Ureter (tissue), 1 donor: ENCODE measurements around the gene DVL1. TPM values are rescaled to one million over a fixed set of nuclear protein-coding genes. Genes with fewer than 3 reads are reported as not detected.
"Not testable (repeated sequence)": the region's sequence is repeated elsewhere in the genome, so short reads cannot be mapped to it uniquely, and the experiment has no call there.

Experiments used
- DNase-seq: peaks from one replicate; pipeline ENCODE4 v3.0.0-alpha.2; 2020; ENCODE audit warnings: low spot score
- total RNA-seq: library from RNA; stranded (reverse); gene quantifications from one replicate; pipeline ENCODE4 v1.2.4, GENCODE V29; 2023
- donor health status: DM: yes; HTN: yes; CAD: no.

DVL1 gene
- total RNA-seq, 1 donor from 2014 or later = 52.8 TPM

DNA sequence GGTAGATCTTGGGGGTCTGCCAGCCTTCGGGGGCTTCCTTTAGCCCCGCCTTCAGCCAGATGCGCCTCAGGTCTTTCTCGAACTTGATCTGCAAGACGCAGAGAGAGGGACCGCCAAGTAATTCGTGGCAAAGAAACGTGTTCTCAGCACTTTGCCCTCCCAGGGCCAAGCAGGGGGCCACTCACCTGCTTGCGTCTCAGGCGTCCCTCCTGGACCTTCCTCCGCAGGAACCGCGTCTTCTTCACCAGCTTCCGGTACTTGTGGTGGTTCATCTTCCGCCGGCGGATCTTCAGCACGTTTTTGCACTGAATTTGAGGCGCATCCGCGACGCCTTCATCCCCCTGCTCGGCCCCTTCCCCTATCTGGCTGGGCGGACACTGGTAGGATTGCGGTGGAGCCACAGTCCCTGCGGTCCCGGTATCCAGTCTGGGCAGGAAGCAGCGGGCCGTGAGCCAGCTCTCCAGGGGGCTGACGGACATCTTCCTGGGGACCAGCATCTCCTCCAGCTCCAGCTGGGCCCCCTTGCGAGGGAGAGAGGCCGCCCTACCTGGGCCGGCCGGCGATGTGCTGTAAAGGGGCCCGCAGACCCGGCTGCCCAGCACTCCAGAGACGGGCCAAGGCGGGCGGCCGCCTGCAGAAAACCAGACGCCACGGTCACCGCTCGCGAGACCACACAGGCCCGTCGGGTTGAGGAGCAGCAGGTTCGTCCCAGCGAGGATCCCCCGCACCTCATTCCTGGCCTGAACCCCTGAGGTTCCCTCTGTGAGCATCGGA, 24.8 kb upstream of the DVL1 start:
- peak; percentile 53 for DNase-seq

- DNase-seq = no peak
Observed at GRCh38 chr1:1373051-1373814, 24.0 kb upstream of the DVL1 start.

GRCh38 chr1:1371746-1372711, 22.8 kb upstream of the DVL1 start:
- DNase-seq = peak; percentile 70

DNA sequence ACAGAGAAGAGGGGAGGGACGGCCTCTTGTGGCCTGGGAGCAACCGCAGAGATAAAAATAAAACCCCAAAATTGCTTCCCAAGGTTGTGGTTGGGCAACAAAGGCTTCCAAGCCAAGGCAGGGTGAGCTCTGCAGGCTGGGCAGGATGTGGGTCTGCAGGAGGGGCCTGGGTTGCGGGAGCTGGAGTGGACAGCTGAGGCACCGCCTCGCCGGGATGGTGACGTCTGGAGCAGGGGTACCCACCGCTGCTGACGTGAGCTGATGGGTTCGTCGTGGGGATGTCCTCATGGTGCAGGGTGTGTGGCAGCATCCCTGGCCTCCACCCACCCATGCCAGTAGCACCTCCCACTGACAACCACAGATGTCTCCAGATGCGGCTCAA, 22.1 kb upstream of the DVL1 start:
- no peak for DNase-seq

GRCh38 chr1:1370771-1371300, 21.6 kb upstream of the DVL1 start:
- no peak for DNase-seq

DNA sequence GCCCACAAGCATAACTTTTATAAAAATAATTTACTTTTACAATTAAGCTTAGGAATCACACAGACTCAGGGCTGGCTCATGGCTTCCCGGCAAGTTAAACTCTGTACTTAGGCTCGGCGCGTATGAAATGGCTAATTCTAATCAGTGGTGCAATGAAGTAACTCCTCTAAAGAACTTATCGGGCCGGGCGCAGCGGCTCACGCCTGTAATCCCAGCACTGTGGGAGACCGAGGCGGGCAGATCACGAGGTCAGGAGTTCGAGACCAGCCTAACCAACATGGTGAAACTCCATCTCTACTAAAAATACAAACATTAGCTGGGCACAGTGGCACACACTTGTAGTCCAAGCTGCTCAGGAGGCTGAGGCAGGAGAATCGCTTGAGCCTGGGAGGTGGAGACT, 20.9 kb upstream of the DVL1 start:
- DNase-seq = not testable (repeated sequence)

DNA sequence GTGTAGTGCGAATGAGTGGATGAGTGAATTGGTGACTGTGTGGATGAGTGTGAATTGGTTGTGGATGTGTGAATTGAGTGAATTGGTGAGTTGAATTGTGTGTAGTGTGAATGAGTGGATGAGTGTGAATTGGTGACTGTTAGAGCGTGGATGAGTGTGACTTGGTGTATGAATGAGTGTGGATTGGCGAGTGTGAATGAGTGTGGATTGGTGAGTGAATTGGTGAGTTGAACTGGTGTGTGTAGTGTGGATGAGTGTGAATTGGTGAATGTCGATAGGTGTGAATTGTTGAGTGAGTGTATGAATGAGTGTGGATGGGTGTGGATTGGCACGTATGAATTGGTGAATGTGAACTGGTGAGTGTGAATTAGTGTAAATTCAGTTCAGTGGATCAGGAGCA, 18.1 kb upstream of the DVL1 start:
- DNase-seq = no peak

- DNase-seq = no peak
Observed at GRCh38 chr1:1366699-1367066, 17.5 kb upstream of the DVL1 start.

DNA sequence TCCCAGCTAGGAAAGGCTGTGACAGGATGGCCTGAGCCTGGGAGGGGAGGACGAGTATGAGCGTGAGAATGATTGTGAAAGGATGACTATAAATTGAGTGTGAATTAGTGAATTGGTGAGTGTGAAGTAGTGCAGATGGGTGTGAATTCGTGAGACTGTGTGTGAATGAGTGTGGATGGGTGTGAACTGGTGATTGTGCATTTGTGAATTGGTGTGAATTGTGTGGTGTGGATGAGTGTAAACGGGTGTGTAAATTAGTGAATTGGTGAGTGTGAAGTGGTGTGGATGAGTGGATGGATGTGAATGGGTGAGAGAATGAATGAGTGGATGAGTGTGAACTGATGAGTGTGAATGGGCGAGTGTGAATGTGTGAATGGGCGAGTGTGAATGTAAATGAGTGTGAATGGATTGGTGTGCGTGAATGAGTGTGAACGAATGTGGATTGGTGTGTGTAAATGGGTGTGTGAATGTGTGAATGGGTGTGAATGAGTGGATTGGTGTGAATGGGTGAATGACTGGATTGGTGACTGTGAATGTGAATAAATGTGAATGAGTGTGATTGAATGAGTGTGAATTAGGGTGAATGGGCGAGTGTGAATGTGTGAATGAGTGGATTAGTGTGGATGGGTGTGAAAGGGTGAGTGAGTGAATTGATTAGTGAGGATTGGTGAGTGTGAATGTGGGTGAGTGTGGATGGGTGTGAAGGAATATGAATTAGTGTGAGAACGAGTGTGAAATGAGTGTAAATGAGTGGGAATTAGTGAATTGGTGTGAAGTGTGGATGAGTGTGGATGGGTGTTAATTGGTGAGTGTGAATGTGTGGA, 16.9 kb upstream of the DVL1 start:
- no peak for DNase-seq

DNA sequence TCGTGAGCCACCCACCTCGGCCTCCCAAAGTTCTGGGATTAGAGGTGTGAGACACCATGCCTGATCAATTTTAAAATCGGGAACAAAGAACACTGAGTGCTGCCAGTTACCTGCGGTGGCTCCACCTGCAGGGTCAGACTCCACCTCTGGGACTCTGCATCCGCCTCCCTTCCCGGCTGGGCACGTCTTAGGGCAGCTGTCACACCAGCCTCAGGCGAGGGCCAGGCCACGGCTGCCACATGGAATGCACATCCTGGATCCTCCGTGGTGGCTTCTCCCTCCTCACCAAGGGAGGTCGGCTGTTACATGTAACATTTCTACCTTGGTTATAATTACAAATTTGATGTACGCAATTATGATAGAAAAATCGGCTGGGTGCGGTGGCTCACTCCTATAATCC, 15.0 kb upstream of the DVL1 start:
- no peak for DNase-seq

DNA sequence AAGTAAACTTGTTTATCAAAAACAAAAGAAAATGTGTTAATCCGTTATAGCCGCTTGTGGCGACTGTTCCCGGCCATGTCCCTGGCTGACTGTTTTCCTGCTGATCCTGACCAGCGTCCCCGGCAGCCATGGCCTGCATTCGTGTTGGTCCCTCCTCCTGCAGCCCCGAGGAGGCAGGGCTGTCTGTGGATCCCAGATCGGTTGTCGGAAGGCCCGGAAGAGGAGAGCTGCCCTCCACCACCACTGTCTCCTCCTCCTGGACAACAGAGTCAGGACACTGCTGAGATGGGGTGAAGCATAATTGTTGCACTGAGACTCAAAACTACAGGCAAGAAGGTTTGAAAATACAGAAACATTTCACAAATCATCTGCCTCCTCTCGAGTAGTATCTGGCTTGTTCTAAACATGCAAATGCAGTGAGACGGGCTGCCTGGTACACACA, 12.8 kb upstream of the DVL1 start:
- peak; percentile 60 for DNase-seq

- DNase-seq = no peak
Observed at GRCh38 chr1:1361233-1361981, 12.2 kb upstream of the DVL1 start.

DNA sequence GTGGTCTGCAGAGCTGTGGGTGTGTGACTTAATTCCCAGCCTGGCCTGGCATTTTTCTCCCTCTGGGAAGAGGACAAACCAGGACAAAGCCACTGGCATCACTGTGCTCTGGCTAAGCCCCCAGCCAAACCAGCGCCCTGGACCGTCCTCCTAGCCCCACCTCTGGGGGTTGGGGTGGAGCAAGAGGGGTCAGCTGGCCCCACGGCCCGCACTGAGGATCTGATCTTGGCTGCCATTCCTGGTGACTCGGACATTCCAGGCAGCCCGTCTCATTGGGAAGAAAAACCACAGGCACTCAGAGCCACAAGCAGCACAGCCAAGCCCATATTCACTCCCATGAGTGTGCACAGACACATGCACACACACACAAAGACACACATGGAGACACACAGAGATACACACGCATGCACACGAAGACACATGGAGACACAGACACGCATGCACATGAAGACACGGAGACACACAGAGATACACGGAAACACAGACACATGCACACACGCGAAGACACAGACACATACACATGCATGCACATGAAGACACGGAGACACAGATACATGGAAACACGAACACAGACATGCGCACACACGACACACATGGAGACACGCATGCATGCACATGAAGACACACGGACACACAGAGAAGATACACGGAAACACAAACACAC, 11.4 kb upstream of the DVL1 start:
- DNase-seq = peak; percentile 75

DNA sequence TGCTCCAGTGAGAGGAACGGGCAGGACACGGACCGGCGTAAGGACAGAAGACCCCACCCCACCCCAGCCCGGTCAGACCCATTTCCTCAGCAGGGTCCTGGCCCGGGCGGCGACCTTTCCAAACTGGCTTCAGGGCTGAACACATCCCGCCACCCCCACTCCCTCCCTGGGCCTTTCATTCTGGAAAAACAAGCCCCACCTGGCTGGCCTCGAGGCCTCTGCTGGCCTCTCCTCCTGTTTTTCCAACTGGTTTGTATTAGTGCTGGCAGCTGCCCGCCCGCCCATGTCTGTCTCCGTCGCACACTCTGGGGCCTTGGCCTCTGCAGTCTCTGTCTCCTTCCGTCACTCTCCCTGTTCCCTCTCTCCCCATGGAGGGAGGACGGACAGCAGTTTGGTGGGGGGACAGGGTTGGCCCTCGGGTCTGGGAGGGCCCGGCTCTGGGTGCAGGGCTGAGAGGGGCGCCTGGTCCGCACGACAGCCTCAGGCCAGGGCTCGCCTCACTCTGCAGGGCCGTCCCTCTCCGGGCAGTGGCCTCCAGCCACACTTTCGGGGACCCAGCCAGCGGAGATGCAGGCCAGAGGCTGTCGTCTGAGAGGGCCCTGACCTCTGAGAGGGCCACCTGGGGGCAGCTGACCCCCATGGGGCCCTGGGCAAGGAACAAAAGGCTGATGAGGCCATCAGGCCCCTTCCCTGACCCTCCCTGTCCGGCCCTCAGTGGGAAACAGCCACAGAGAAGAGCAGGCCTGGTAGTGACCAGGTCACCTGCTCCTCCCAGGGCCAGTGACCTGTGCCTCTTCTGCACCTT, 10.6 kb upstream of the DVL1 start:
- DNase-seq = peak; percentile 63

GRCh38 chr1:1359308-1359663, 10.1 kb upstream of the DVL1 start:
- DNase-seq = peak; percentile 44

DNA sequence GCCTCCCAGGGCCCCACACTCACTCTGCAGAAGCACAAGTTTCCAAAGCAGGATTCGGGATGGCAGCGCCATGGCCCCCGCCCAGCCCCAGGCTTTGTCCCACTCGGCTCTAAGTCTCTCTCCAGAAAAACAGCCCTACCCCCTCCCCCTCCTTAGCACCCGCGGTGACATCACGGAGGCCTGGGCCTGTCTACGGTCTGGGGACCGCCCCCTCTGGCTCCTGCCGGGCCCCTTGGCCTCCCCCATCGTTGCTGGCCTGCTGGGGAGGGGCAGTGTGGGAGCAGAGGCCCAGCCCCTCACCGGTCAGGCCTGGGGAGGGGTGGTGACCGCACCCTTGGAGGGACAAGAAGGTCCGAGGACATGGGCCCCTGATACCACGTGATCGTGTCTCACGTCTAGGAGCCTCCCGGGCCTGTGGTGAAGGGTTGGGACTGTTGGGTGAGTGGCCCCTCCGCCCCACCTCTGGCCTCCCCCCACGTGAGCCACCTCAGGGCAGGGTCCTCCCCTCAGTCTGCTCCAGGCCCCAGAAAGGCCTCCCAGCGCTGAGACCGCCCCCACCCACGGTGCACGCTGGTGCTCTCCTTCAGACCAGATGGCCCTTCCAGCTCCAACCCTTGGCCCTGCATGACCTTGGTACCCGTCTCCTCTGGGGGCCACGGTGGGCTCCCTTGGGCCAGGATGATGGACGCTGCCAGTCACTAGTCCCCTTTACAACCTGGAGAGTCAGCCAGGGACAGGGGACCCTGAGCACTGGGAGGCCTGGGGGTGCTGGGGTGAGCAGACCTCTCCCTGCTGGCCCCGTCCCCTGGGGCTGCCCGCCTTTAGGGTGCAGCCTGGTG, 9.4 kb upstream of the DVL1 start, which contains the start of gene MXRA8:
Gene MXRA8 (minus strand): TSS at position 123 of the 839 bp plus-strand sequence. CDS start 51 bp downstream, at position 72.
- peak; percentile 77 for DNase-seq

- no peak for DNase-seq
Observed at GRCh38 chr1:1357871-1358432, 8.7 kb upstream of the DVL1 start.
